H1 (cell line): Measurements from ENCODE around the gene MYCBPAP.

ENCODE experiments used
- CHD1 ChIP-seq: IDR thresholded peaks from 2 replicates; pipeline ENCODE4 v1.6.1; 2012; ENCODE audit warnings: low read depth, low read length, improper control_type of control experiment
- CTCF ChIP-seq, 3 experiments: IDR thresholded peaks; 1 replicate in 2 of 3; 2 replicates in 1 of 3; pipeline versions ENCODE4 v1.5.1 to v1.6.1; 2011; ENCODE audit warnings: low read length in 3 of 3, mild to moderate bottlenecking in 3 of 3, inconsistent platforms in 2 of 3, low read depth in 1 of 3, moderate library complexity in 1 of 3; ENCODE audit not compliant: insufficient read depth in 1 of 3; ENCODE audit errors: control extremely low read depth in 1 of 3
- EZH2 ChIP-seq: fragments of 200-600 bp; sonication (generic); IDR thresholded peaks from 2 replicates; pipeline ENCODE4 v1.7.1; 2012; ENCODE audit warnings: low read depth, mild to moderate bottlenecking, moderate library complexity, low read length, inconsistent platforms; ENCODE audit not compliant: severe bottlenecking
- MAFK ChIP-seq: IDR thresholded peaks from 2 replicates; pipeline ENCODE4 v1.6.1; 2012; ENCODE audit warnings: low read depth, mild to moderate bottlenecking, improper control_type of control experiment, low read length
- MAX ChIP-seq: IDR thresholded peaks from 2 replicates; pipeline ENCODE4 v1.6.1; 2012; ENCODE audit warnings: inconsistent platforms
- POLR2A ChIP-seq, 2 experiments: IDR thresholded peaks; 1 replicate in 1 of 2; 2 replicates in 1 of 2; pipeline ENCODE4 v1.6.1; 2011; ENCODE audit warnings: low read depth in 2 of 2, low read length in 2 of 2, mild to moderate bottlenecking in 2 of 2; ENCODE audit errors: control extremely low read depth in 1 of 2
- POLR2AphosphoS5 ChIP-seq: IDR thresholded peaks from 2 replicates; pipeline ENCODE4 v1.6.1; 2011; ENCODE audit warnings: low read depth, low read length
- RBBP5 ChIP-seq: IDR thresholded peaks from 2 replicates; pipeline ENCODE4 v1.7.1; 2012; ENCODE audit warnings: low read depth, mild to moderate bottlenecking, inconsistent platforms, low read length, moderate library complexity, borderline replicate concordance
- RXRA ChIP-seq: IDR thresholded peaks from 2 replicates; pipeline ENCODE4 v1.6.1; 2011; ENCODE audit warnings: low read depth, mild to moderate bottlenecking, low read length, moderate library complexity; ENCODE audit not compliant: insufficient read depth
- SP1 ChIP-seq: IDR thresholded peaks from 2 replicates; pipeline ENCODE4 v1.6.1; 2011; ENCODE audit warnings: low read depth, low read length
- ZNF274 ChIP-seq: IDR thresholded peaks from 2 replicates; pipeline ENCODE4 v1.7.0; 2012; ENCODE audit warnings: low read length, borderline replicate concordance; ENCODE audit errors: extremely low read depth

GRCh38 chr17:50578173-50578572, 69.9 kb downstream of the MYCBPAP start:
- TF ChIP-seq POLR2AphosphoS5 (no peak), CTCF (IDR thresholded peaks at IDR 0.05; ENCODE audit: control extremely low read depth in 1 of 3, insufficient read depth in 1 of 3, low read depth in 1 of 3, low read length in 3 of 3) (no peak), SP1 (no peak), RBBP5 (no peak), CHD1 (no peak), EZH2 (no peak), MAX (no peak), RXRA (no peak), POLR2A (IDR thresholded peaks at IDR 0.05; ENCODE audit: control extremely low read depth in 1 of 2, low read depth in 2 of 2, low read length in 2 of 2) (no peak), ZNF274 (no peak), MAFK (no peak)
